GM23338 (cell line): ENCODE data around the gene RBP2. TPM values are rescaled to one million over a fixed set of nuclear protein-coding genes. Genes with fewer than 3 reads are reported as not detected.

Experiments
- ATAC-seq: fragments of 200-7000 bp; cut with Tn5 transposase; 3 replicates; pipeline ENCODE4 v1.9.1; 2020
- DNase-seq: peaks from one replicate; pipeline ENCODE4 v3.0.0-alpha.2; 2015; ENCODE audit warnings: low spot score
- H2AFZ ChIP-seq: fragments of 200-600 bp; sonication (generic); 2 replicates; pipeline ENCODE4 v1.8.0; 2016; ENCODE audit warnings: antibody characterized with exemption, mild to moderate bottlenecking, moderate library complexity
- H3F3A ChIP-seq: fragments of 200-600 bp; sonication (generic); replicated peaks from 2 replicates; pipeline ENCODE4 v1.8.0; 2017; ENCODE audit warnings: antibody characterized with exemption, mixed run types, low read depth
- H3K27ac ChIP-seq: fragments of 200-600 bp; sonication (generic); 2 replicates; pipeline ENCODE4 v1.6.1; 2016; ENCODE audit warnings: low read depth
- H3K27me3 ChIP-seq: fragments of 200-600 bp; sonication (generic); 2 replicates; pipeline ENCODE4 v1.8.0; 2016; ENCODE audit warnings: mild to moderate bottlenecking, mixed run types, moderate library complexity; ENCODE audit not compliant: insufficient read depth
- H3K36me3 ChIP-seq: fragments of 200-600 bp; sonication (generic); 2 replicates; pipeline ENCODE4 v1.8.0; 2016; ENCODE audit warnings: mild to moderate bottlenecking; ENCODE audit not compliant: insufficient read depth
- H3K4me1 ChIP-seq: fragments of 200-600 bp; sonication (generic); 2 replicates; pipeline ENCODE4 v1.8.0; 2016; ENCODE audit warnings: mild to moderate bottlenecking, moderate library complexity; ENCODE audit not compliant: insufficient read depth
- H3K4me2 ChIP-seq: fragments of 200-600 bp; sonication (generic); 2 replicates; pipeline ENCODE4 v1.7.1; 2017; ENCODE audit warnings: mixed run types
- H3K4me3 ChIP-seq: fragments of 200-600 bp; sonication (generic); 2 replicates; pipeline ENCODE4 v1.6.1; 2016; ENCODE audit warnings: mixed run types
- H3K79me2 ChIP-seq: fragments of 200-600 bp; sonication (generic); replicated peaks from 2 replicates; pipeline ENCODE4 v1.8.0; 2017; ENCODE audit warnings: mild to moderate bottlenecking; ENCODE audit not compliant: insufficient read depth
- H3K9me2 ChIP-seq: fragments of 200-600 bp; sonication (generic); 2 replicates; pipeline ENCODE4 v1.8.0; 2017; ENCODE audit not compliant: insufficient read depth
- H4K20me1 ChIP-seq: fragments of 200-600 bp; sonication (generic); replicated peaks from 2 replicates; pipeline ENCODE4 v1.8.0; 2017; ENCODE audit warnings: mild to moderate bottlenecking; ENCODE audit not compliant: insufficient read depth
- H3K27ac Mint-ChIP-seq: 2 replicates; pipeline ENCODE4 v1.8.0; 2020; ENCODE audit warnings: inconsistent platforms, mild to moderate bottlenecking, moderate library complexity, mixed read lengths
- H3K27me3 Mint-ChIP-seq: 3 replicates; pipeline ENCODE4 v1.8.0; 2022; ENCODE audit warnings: low read depth, mild to moderate bottlenecking, moderate library complexity, mixed read lengths, inconsistent platforms; ENCODE audit not compliant: insufficient read depth, poor library complexity
- H3K36me3 Mint-ChIP-seq: 3 replicates; pipeline ENCODE4 v1.8.0; 2021; ENCODE audit warnings: low read depth, mild to moderate bottlenecking, inconsistent platforms, moderate library complexity, mixed read lengths
- H3K4me1 Mint-ChIP-seq: 3 replicates; pipeline ENCODE4 v1.8.0; 2020; ENCODE audit warnings: mild to moderate bottlenecking, inconsistent platforms, mixed read lengths
- H3K4me3 Mint-ChIP-seq: 3 replicates; pipeline ENCODE4 v1.8.0; 2021; ENCODE audit warnings: moderate library complexity, mild to moderate bottlenecking, inconsistent platforms, mixed read lengths
- H3K9me3 Mint-ChIP-seq: 3 replicates; pipeline ENCODE4 v1.8.0; 2020; ENCODE audit warnings: moderate library complexity, mild to moderate bottlenecking, inconsistent platforms, mixed read lengths
- CREB1 ChIP-seq: fragments of 250-450 bp; sonication (Bioruptor Pico); IDR thresholded peaks from 2 replicates; pipeline ENCODE4 v1.5.0; 2020; ENCODE audit warnings: low read depth, mild to moderate bottlenecking, moderate library complexity
- JUNB ChIP-seq: IDR thresholded peaks from one replicate; pipeline ENCODE4 v1.6.1; 2016; ENCODE audit warnings: antibody characterized with exemption; ENCODE audit not compliant: unreplicated experiment
- NANOG ChIP-seq: IDR thresholded peaks from 2 replicates; pipeline ENCODE4 v1.6.1; 2016; ENCODE audit warnings: antibody characterized with exemption, borderline replicate concordance
- REST ChIP-seq: IDR thresholded peaks from one replicate; pipeline ENCODE4 v1.6.1; 2018; ENCODE audit warnings: antibody characterized with exemption; ENCODE audit not compliant: unreplicated experiment
- STAT1 ChIP-seq: IDR thresholded peaks from one replicate; pipeline ENCODE4 v1.6.1; 2016; ENCODE audit warnings: antibody characterized with exemption; ENCODE audit not compliant: unreplicated experiment
- ZNF114 ChIP-seq: fragments of 250-450 bp; sonication (Bioruptor Pico); IDR thresholded peaks from 2 replicates; pipeline ENCODE4 v1.5.0; 2020; ENCODE audit warnings: mild to moderate bottlenecking, moderate library complexity
- ZNF331 ChIP-seq: fragments of 250-450 bp; sonication (Bioruptor Pico); IDR thresholded peaks from 2 replicates; pipeline ENCODE4 v1.5.0; 2020; ENCODE audit warnings: low read depth, mild to moderate bottlenecking, moderate library complexity
- polyA plus RNA-seq: library from polyadenylated mRNA; unstranded; fragments of >200 nt; fragmentation: Nextera tagmentation; extraction: Ambion mirVana; gene quantifications from 2 replicates; pipeline ENCODE4 v1.2.1, GENCODE V29; 2016
- total RNA-seq: library from RNA; depleted of rRNA; stranded (reverse); fragments of >200 nt; shearing (Covaris generic); gene quantifications from 2 replicates; pipeline ENCODE4 v1.2.3, GENCODE V29; 2014
- TF ChIP-seq, protein P1 (sequence below), 2 experiments: fragments of 200-600 bp in 1 of 2; sonication (generic) in 1 of 2; conservative IDR thresholded peaks; 2 replicates each; pipeline versions ENCODE4 v1.5.1 to v1.6.1; 2016 to 2017; ENCODE audit warnings: antibody characterized with exemption in 2 of 2, low read depth in 2 of 2, mild to moderate bottlenecking in 2 of 2, moderate library complexity in 1 of 2

Gene RBP2
- total and polyA plus RNA-seq, 2 experiments from 2014 or later, result not detected

GRCh38 chr3:139517321-139518065 lies 41.2 kb upstream of the RBP2 start (continued):
- TF ChIP-seq REST (no peak), STAT1 (no peak), ZNF331 (CRISPR knock-in tag) (no peak), NANOG (no peak), JUNB (no peak)

GRCh38 chr3:139514741-139515140 lies 38.4 kb upstream of the RBP2 start:
- ATAC-seq (no peak), DNase-seq (no peak)
- Histone ChIP-seq H3K4me2 (no peak overlapping the region), H3K79me2 (no peaks in the 10 kb centered on the region), H3F3A (no peaks in the 10 kb centered on the region), H2AFZ (no peak overlapping the region), H3K4me3 (no peak overlapping the region), H3K4me1 (no peaks in the 10 kb centered on the region), H3K27me3 (no peaks in the 10 kb centered on the region), H4K20me1 (no peaks in the 10 kb centered on the region), H3K27ac (no peak overlapping the region), H3K36me3 (no peaks in the 10 kb centered on the region), H3K9me2 (no peaks in the 10 kb centered on the region)
- Mint-ChIP-seq H3K4me3 (no peak overlapping the region), H3K27me3 (no peaks in the 10 kb centered on the region), H3K9me3 (no peaks in the 10 kb centered on the region), H3K27ac (no peak overlapping the region), H3K36me3 (no peaks in the 10 kb centered on the region), H3K4me1 (peaks cover 2% of the 10 kb centered on the region; the same call in 1 of the 3 replicates)
- no peak for TF ChIP-seq REST
- TF ChIP-seq NANOG, result no peak
- no peak for TF ChIP-seq ZNF331 (CRISPR knock-in tag)
- TF ChIP-seq, protein P1, sequence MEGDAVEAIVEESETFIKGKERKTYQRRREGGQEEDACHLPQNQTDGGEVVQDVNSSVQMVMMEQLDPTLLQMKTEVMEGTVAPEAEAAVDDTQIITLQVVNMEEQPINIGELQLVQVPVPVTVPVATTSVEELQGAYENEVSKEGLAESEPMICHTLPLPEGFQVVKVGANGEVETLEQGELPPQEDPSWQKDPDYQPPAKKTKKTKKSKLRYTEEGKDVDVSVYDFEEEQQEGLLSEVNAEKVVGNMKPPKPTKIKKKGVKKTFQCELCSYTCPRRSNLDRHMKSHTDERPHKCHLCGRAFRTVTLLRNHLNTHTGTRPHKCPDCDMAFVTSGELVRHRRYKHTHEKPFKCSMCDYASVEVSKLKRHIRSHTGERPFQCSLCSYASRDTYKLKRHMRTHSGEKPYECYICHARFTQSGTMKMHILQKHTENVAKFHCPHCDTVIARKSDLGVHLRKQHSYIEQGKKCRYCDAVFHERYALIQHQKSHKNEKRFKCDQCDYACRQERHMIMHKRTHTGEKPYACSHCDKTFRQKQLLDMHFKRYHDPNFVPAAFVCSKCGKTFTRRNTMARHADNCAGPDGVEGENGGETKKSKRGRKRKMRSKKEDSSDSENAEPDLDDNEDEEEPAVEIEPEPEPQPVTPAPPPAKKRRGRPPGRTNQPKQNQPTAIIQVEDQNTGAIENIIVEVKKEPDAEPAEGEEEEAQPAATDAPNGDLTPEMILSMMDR (conservative IDR thresholded peaks at IDR 0.05; ENCODE audit: low read depth in 2 of 2), result no peak
- TF ChIP-seq CREB1 (CRISPR knock-in tag), result no peak
- no peak for TF ChIP-seq ZNF114 (CRISPR knock-in tag)
